Measurements from ENCODE around the gene PTCD1.

PTCD1 gene

GRCh38 chr7:99395616-99396327 is 42.8 kb downstream of the PTCD1 start:
- no peaks in the 10 kb centered on the region for H3K27me3 ChIP-seq
- TF ChIP-seq CTCF (IDR thresholded peaks at IDR 0.05) = no peak
- H3K27ac ChIP-seq = peak overlapping the region; percentile 23
- peaks cover 99% of the 10 kb centered on the region for H3K36me3 ChIP-seq
- H3K4me1 ChIP-seq (ENCODE audit: control insufficient read depth in 1 of 2, insufficient read depth in 1 of 2, low read depth in 1 of 2, low read length in 1 of 2) = peaks cover 14% of the 10 kb centered on the region in 2 experiments
- no peak overlapping the region for H3K4me3 ChIP-seq (ENCODE audit: low read depth in 1 of 2, low read length in 1 of 2)
- no peaks in the 10 kb centered on the region for H3K9me3 ChIP-seq

- H3K36me3 ChIP-seq = peaks cover 100% of the 10 kb centered on the region
- peaks cover 14% of the 10 kb centered on the region in 2 experiments for H3K4me1 ChIP-seq (ENCODE audit: control insufficient read depth in 1 of 2, insufficient read depth in 1 of 2, low read depth in 1 of 2, low read length in 1 of 2)
- H3K27ac ChIP-seq = no peak overlapping the region
- H3K27me3 ChIP-seq = no peaks in the 10 kb centered on the region
- TF ChIP-seq CTCF (IDR thresholded peaks at IDR 0.05) = no peak
- no peak overlapping the region for H3K4me3 ChIP-seq (ENCODE audit: low read depth in 1 of 2, low read length in 1 of 2)
- no peaks in the 10 kb centered on the region for H3K9me3 ChIP-seq
Measured at GRCh38 chr7:99394188-99394502, 44.5 kb downstream of the PTCD1 start.

DNA sequence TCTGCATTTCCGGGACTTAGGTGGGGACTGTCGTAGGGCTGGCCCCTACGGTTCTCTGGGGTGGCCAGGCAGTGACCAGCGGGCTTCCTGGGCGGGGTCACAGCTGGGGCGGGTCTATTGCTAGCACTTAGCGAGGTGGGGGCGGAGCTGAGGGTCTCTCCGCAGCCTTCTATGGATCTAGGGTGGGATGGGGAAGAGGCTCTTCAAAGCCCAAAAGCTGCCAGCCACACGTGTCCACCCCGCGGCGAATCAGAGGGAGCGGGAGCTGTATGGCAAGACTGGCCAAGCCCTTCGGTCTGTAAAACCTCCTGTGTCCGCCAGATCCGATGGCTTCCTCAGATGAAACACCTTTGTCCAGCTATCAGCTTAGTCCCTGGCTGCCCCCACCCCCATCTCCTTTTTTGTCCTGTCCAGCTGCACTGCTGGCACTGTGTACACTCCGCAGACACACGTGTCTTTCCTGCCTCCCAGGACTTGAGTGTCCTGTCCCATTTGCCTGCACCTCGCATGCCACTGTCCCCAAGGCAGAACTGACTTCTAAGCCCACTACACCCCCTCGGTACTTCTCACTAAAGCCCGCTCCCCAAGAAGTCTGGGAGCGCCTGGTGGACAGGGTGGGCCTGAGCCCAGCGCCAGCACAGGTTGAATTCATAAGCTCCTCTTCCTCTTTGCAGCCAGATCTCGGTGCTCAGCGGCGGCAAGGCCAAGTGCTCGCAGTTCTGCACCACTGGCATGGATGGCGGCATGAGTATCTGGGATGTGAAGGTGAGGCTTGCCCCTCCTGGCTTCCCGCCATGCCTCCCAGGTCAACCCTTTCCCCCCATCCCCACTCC is 45.0 kb downstream of the PTCD1 start:
- Histone ChIP-seq H3K27me3 (no peaks in the 10 kb centered on the region), H3K27ac (peak overlapping the region; percentile 61), H3K36me3 (peaks cover 100% of the 10 kb centered on the region), H3K9me3 (no peaks in the 10 kb centered on the region), H3K4me3 (ENCODE audit: low read depth in 1 of 2, low read length in 1 of 2) (no peak overlapping the region), H3K4me1 (ENCODE audit: control insufficient read depth in 1 of 2, insufficient read depth in 1 of 2, low read depth in 1 of 2, low read length in 1 of 2) (peaks cover 14% of the 10 kb centered on the region in 2 experiments)
- TF ChIP-seq CTCF (IDR thresholded peaks at IDR 0.05) = no peak

DNA sequence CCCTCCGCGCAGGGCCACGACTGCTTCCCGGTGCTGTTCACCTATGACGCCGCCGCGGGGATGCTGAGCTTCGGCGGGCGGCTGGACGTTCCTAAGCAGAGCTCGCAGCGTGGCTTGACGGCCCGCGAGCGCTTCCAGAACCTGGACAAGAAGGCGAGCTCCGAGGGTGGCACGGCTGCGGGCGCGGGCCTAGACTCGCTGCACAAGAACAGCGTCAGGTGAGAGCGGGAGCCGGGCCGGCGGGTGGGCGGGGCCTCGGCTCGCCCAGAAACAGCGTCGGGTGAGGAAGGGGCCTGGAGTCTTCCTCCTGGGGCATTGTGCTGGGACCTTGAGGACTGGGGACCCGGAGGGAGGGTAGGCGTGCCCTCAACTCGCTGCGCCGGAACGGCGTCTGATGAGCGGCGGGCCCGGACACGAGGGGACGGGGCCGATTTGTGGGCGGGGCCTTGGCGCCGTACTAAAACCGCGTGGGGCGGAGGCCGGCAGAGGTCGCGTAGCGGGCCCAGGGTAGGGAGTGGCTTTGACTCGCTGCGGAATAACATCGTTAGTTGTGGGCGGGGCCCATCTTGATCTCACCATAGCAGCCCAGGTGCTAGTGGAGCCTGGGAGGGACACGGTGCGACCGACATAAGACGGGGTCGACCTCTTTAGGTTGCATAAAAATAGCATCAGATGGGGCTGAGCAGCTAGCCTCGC is 45.8 kb downstream of the PTCD1 start:
- H3K4me3 ChIP-seq (ENCODE audit: low read depth in 1 of 2, low read length in 1 of 2) = peak overlapping the region in 1 of 2 experiments; percentile 24
- no peaks in the 10 kb centered on the region for H3K9me3 ChIP-seq
- peaks cover 100% of the 10 kb centered on the region for H3K36me3 ChIP-seq
- peak overlapping the region; percentile 61 for H3K27ac ChIP-seq
- peaks cover 14% of the 10 kb centered on the region in 2 experiments for H3K4me1 ChIP-seq (ENCODE audit: control insufficient read depth in 1 of 2, insufficient read depth in 1 of 2, low read depth in 1 of 2, low read length in 1 of 2)
- no peak for TF ChIP-seq CTCF (IDR thresholded peaks at IDR 0.05)
- H3K27me3 ChIP-seq = no peaks in the 10 kb centered on the region

- no peak for TF ChIP-seq CTCF (IDR thresholded peaks at IDR 0.05)
- Histone ChIP-seq H3K27ac (peak overlapping the region; percentile 61), H3K4me3 (ENCODE audit: low read depth in 1 of 2, low read length in 1 of 2) (no peak overlapping the region), H3K4me1 (ENCODE audit: control insufficient read depth in 1 of 2, insufficient read depth in 1 of 2, low read depth in 1 of 2, low read length in 1 of 2) (peaks cover 14% of the 10 kb centered on the region in 2 experiments), H3K36me3 (peaks cover 100% of the 10 kb centered on the region), H3K27me3 (no peaks in the 10 kb centered on the region), H3K9me3 (no peaks in the 10 kb centered on the region)
Measured at GRCh38 chr7:99392046-99392445, 46.6 kb downstream of the PTCD1 start.
